Hepatocyte (in vitro differentiated cells): ENCODE data around the gene PLXNA3.

ENCODE experiments used
- EZH2 ChIP-seq: fragments of 200-600 bp; sonication (generic); IDR thresholded peaks from 2 replicates; pipeline ENCODE4 v1.6.1; 2016; ENCODE audit warnings: antibody characterized with exemption, mild to moderate bottlenecking, borderline replicate concordance
- EZH2phosphoT487 ChIP-seq: fragments of 200-600 bp; sonication (generic); IDR thresholded peaks from one replicate; pipeline ENCODE4 v1.6.1; 2018; ENCODE audit warnings: antibody characterized with exemption, mild to moderate bottlenecking, low read depth, moderate library complexity; ENCODE audit not compliant: unreplicated experiment, severe bottlenecking
- TF ChIP-seq, protein P1 (sequence below): fragments of 200-600 bp; sonication (generic); IDR thresholded peaks from 2 replicates; pipeline ENCODE4 v1.5.1; 2016; ENCODE audit warnings: antibody characterized with exemption, mild to moderate bottlenecking; ENCODE audit not compliant: poor library complexity

DNA sequence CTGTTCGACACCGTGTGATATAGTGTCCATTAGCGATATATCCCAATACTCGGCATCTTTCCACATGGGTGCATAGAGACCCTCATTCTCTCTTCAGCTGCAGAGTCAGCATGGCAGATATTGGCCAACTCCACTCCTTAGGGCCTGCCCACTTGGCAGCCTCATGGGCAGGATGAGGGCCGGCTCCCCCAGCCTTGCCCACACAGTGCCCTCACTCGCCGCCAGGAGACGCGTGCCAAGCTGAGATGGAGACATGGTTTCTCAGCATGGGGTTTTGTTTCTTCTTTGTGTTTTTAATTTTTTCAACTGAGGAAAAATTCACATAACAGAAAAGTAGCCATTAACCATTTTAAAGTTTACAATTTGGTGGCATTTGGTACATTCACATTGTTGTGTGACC, 5.3 kb upstream of the PLXNA3 start:
- TF ChIP-seq, protein P1, sequence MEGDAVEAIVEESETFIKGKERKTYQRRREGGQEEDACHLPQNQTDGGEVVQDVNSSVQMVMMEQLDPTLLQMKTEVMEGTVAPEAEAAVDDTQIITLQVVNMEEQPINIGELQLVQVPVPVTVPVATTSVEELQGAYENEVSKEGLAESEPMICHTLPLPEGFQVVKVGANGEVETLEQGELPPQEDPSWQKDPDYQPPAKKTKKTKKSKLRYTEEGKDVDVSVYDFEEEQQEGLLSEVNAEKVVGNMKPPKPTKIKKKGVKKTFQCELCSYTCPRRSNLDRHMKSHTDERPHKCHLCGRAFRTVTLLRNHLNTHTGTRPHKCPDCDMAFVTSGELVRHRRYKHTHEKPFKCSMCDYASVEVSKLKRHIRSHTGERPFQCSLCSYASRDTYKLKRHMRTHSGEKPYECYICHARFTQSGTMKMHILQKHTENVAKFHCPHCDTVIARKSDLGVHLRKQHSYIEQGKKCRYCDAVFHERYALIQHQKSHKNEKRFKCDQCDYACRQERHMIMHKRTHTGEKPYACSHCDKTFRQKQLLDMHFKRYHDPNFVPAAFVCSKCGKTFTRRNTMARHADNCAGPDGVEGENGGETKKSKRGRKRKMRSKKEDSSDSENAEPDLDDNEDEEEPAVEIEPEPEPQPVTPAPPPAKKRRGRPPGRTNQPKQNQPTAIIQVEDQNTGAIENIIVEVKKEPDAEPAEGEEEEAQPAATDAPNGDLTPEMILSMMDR = no peak
- TF ChIP-seq EZH2phosphoT487 = no peak
- no peak for TF ChIP-seq EZH2
